ENCODE data around the gene ISYNA1. TPM values are rescaled to one million over a fixed set of nuclear protein-coding genes. Genes with fewer than 3 reads are reported as not detected.
A peak's percentile ranks its signal among the peaks of the same experiment; 100 is the strongest.

Gene ISYNA1
- total RNA-seq, 5 donors from 2014 or later (not counting 1 experiment from before 2014, with no cell fraction given): 38.3 to 59.8 (median 55.0) TPM

DNA sequence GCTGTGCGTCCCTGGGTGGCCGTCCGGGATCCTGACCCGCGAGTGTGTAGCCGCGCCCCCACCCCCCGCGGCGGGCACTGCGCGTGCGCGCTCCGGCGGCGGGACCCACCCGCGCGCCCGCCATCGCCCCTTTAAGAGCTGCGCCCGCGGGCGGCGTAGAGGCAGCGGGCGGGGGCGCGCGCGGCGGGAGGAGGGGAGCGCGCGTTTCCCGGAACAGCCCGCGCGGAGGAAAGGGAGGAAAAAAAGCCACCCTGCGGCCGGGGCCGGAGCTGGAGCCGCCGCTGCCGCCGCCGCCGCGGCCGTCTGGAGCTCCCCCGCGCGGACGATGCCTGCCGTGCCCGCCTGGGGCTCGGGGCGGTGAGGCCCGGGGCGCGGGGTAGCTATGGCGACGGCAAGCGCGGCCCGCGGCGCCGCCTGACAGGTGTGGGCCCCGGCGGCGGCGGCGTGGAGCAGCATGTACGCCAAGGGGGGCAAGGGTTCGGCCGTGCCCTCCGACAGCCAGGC lies 18.7 kb downstream of the ISYNA1 start, which contains the start of gene SSBP4:
TSS of gene SSBP4 (plus strand) at position 204 of the 504 bp plus-strand sequence. CDS start at position 455, 251 bp downstream.
- Mint-ChIP-seq H3K36me3 (no peaks in the 10 kb centered on the region), H3K9me3 (no peaks in the 10 kb centered on the region), H3K4me1 (peaks cover 72 to 85% (median 84%) of the 10 kb centered on the region in 3 donors), H3K4me3 (peak within 1 kb of the TSS; percentile 83 to 92 (median 89)), H3K27ac (peak within 1 kb of the TSS; percentile 90 to 95), H3K27me3 (peaks cover 17 to 20% of the 10 kb centered on the region in 2 donors)
- peaks cover 47 to 94% of the 10 kb centered on the region in 2 experiments for H3K4me1 ChIP-seq (ENCODE audit: control insufficient read depth in 1 of 2, extremely low read depth in 1 of 2, insufficient read depth in 2 of 2, low read length in 2 of 2)
- no peaks in the 10 kb centered on the region for H3K9me3 ChIP-seq
- H3K27ac ChIP-seq (ENCODE audit: low read length): peak within 1 kb of the TSS; percentile 68
- H3K36me3 ChIP-seq (ENCODE audit: control insufficient read depth in 2 of 2, extremely low read depth in 1 of 2, insufficient read depth in 1 of 2, low read length in 1 of 2): no peaks in the 10 kb centered on the region
- DNase-seq (peak in 34 of 35 experiments; percentile 43 to 83 (median 60)), ATAC-seq (replicated peaks in 1 of 4) (peak; percentile 63 to 69 (median 65))
- POLR2A ChIA-PET: interaction anchor here in 1 of 2 donors (1.0 kb wide), 1 partner anchor 138 kb away, joined by 5 read pairs; the partner anchor contains the start of gene JUND
- under 1% methylated on average over 80 of the region's 80 CpGs for WGBS (ENCODE audit: insufficient coverage)
- H3K4me3 ChIP-seq (ENCODE audit: control insufficient read depth in 1 of 2, extremely low read depth in 1 of 2, low read length in 1 of 2): peak within 1 kb of the TSS; percentile 55 to 77
- CTCF ChIA-PET: interaction anchor here (0.6 to 1.2 kb wide), 5 partner anchors 9 to 413 kb away, joined by 3 to 4 read pairs (median 3); partner anchors contain the start of genes KXD1 (in 1 of the 2) and UPF1 (in 1 of the 2)
- peaks cover 0 to 44% of the 10 kb centered on the region in 2 experiments for H3K27me3 ChIP-seq (replicated peaks in 1 of 2; ENCODE audit: control insufficient read depth in 2 of 2, extremely low read depth in 1 of 2, insufficient read depth in 2 of 2, low read length in 1 of 2)

DNA sequence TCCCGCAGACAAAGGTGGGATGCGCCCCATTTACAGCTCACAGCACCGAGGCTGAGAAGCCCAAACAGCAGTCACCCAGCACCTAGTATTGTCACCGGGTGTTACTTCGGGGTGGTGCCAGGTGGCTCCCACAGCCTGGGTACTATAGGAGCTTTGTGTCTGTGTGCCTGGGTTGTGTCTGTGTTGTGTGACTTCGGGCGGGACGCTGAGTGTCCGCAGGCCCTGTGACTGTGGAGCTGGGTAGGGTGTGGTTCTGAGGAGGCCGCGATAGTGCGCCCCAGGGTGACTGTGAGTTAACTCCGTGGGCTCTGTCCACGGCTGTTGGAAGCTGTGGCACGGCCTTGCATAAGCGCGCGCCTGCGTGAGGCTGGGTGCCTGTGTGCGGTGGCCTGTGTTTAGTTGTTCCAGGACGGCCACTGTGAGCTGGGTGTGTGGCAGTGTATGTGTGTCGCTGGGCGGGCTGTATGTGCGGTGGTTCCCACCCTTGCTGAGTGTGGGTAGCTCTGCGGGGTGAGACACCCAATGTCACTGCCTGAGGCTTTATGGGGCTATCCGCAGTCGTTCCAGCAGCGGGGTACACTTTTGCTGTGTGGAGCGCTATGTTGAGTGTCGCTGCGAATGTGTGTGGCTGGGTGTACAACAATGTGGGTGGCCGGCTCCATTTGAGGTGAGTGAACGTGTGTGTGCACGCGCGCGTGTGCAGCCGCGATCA lies 19.3 kb downstream of the ISYNA1 start:
- no peaks in the 10 kb centered on the region for H3K36me3 ChIP-seq (ENCODE audit: control insufficient read depth in 2 of 2, extremely low read depth in 1 of 2, insufficient read depth in 1 of 2, low read length in 1 of 2)
- peak; percentile 21 to 44 (median 32) for ATAC-seq (replicated peaks in 1 of 4)
- H3K4me1 ChIP-seq (ENCODE audit: control insufficient read depth in 1 of 2, extremely low read depth in 1 of 2, insufficient read depth in 2 of 2, low read length in 2 of 2): peaks cover 43 to 92% of the 10 kb centered on the region in 2 experiments
- peaks cover 68 to 82% (median 82%) of the 10 kb centered on the region in 3 donors for H3K4me1 Mint-ChIP-seq
- DNase-seq: peak in 14 of 35 experiments; percentile 23 to 71 (median 47)
- WGBS (ENCODE audit: insufficient coverage): 10% methylated on average over 39 of the region's 39 CpGs
- H3K4me3 Mint-ChIP-seq: peak overlapping the region; percentile 77 to 89 (median 81)
- peak overlapping the region; percentile 66 for H3K27ac ChIP-seq (ENCODE audit: low read length)
- H3K4me3 ChIP-seq (ENCODE audit: control insufficient read depth in 1 of 2, extremely low read depth in 1 of 2, low read length in 1 of 2): peak overlapping the region; percentile 2 to 45
- peaks cover 18 to 20% of the 10 kb centered on the region in 2 donors for H3K27me3 Mint-ChIP-seq
- no peaks in the 10 kb centered on the region for H3K36me3 Mint-ChIP-seq
- no peaks in the 10 kb centered on the region for H3K9me3 Mint-ChIP-seq
- H3K27me3 ChIP-seq (replicated peaks in 1 of 2; ENCODE audit: control insufficient read depth in 2 of 2, extremely low read depth in 1 of 2, insufficient read depth in 2 of 2, low read length in 1 of 2): peaks cover 0 to 46% of the 10 kb centered on the region in 2 experiments
- POLR2A ChIA-PET: interaction anchor here in 1 of 2 donors (1.0 kb wide), 1 partner anchor 137 kb away, joined by 5 read pairs; the partner anchor contains the start of gene JUND
- H3K9me3 ChIP-seq: no peaks in the 10 kb centered on the region
- CTCF ChIA-PET: interaction anchor here in 1 of 2 donors (0.6 to 1.2 kb wide), 4 partner anchors 30 to 414 kb away, joined by 3 to 4 read pairs (median 3); partner anchors contain the start of genes KXD1 and UPF1
- peak overlapping the region; percentile 77 to 88 for H3K27ac Mint-ChIP-seq

DNA sequence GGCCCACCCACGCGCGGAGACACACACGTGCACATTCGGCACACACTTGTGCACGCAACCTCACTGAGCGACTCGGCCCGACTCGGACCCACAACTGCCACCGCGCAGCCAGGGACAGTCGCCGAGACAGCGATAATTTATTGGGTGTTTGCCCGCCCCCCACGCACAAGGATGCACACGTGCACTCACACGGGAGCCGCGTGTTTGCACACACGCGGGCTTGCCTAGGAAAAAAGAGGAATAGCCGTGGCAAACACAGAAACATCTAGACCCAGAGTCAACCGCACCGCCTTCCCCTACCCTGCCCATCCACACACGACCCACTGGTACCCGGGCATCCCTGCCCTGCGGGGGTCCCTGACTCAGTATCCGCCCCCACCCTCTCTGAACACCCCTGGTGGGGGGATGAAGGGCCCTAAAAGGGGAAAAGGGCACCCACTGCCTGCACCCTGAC lies 19.9 kb downstream of the ISYNA1 start:
- ATAC-seq (replicated peaks in 1 of 4): no peak
- Mint-ChIP-seq H3K27ac (peak overlapping the region; percentile 77 to 88), H3K4me1 (peaks cover 64 to 79% (median 76%) of the 10 kb centered on the region in 3 donors), H3K9me3 (no peaks in the 10 kb centered on the region), H3K27me3 (peaks cover 18 to 20% of the 10 kb centered on the region in 2 donors), H3K36me3 (no peaks in the 10 kb centered on the region), H3K4me3 (peak overlapping the region; percentile 77 to 89 (median 81))
- 3% methylated on average over 23 of the region's 30 CpGs for WGBS (ENCODE audit: insufficient coverage)
- no peaks in the 10 kb centered on the region for H3K36me3 ChIP-seq (ENCODE audit: control insufficient read depth in 2 of 2, extremely low read depth in 1 of 2, insufficient read depth in 1 of 2, low read length in 1 of 2)
- no peaks in the 10 kb centered on the region for H3K9me3 ChIP-seq
- CTCF ChIA-PET: no interaction called here
- peak overlapping the region; percentile 66 for H3K27ac ChIP-seq (ENCODE audit: low read length)
- peaks cover 0 to 46% of the 10 kb centered on the region in 2 experiments for H3K27me3 ChIP-seq (replicated peaks in 1 of 2; ENCODE audit: control insufficient read depth in 2 of 2, extremely low read depth in 1 of 2, insufficient read depth in 2 of 2, low read length in 1 of 2)
- peak overlapping the region; percentile 2 to 10 for H3K4me3 ChIP-seq (ENCODE audit: control insufficient read depth in 1 of 2, extremely low read depth in 1 of 2, low read length in 1 of 2)
- POLR2A ChIA-PET: no interaction called here
- peaks cover 40 to 86% of the 10 kb centered on the region in 2 experiments for H3K4me1 ChIP-seq (ENCODE audit: control insufficient read depth in 1 of 2, extremely low read depth in 1 of 2, insufficient read depth in 2 of 2, low read length in 2 of 2)
- peak in 1 of 35 experiments; percentile 49 for DNase-seq

GRCh38 chr19:18417250-18418028 lies 20.5 kb downstream of the ISYNA1 start:
- Histone ChIP-seq H3K9me3 (no peaks in the 10 kb centered on the region), H3K27me3 (replicated peaks in 1 of 2; ENCODE audit: control insufficient read depth in 2 of 2, extremely low read depth in 1 of 2, insufficient read depth in 2 of 2, low read length in 1 of 2) (peaks cover 0 to 52% of the 10 kb centered on the region in 2 experiments), H3K4me1 (ENCODE audit: control insufficient read depth in 1 of 2, extremely low read depth in 1 of 2, insufficient read depth in 2 of 2, low read length in 2 of 2) (peaks cover 34 to 80% of the 10 kb centered on the region in 2 experiments), H3K27ac (ENCODE audit: low read length) (peak overlapping the region; percentile 66), H3K36me3 (ENCODE audit: control insufficient read depth in 2 of 2, extremely low read depth in 1 of 2, insufficient read depth in 1 of 2, low read length in 1 of 2) (no peaks in the 10 kb centered on the region), H3K4me3 (ENCODE audit: control insufficient read depth in 1 of 2, extremely low read depth in 1 of 2, low read length in 1 of 2) (peak overlapping the region; percentile 40 to 58)
- WGBS (ENCODE audit: insufficient coverage): 0% methylated on average over 37 of the region's 53 CpGs
- Mint-ChIP-seq H3K4me3 (peak overlapping the region; percentile 77 to 89 (median 81)), H3K27ac (peak overlapping the region; percentile 48 to 88), H3K36me3 (no peaks in the 10 kb centered on the region), H3K9me3 (no peaks in the 10 kb centered on the region), H3K27me3 (peaks cover 23 to 24% of the 10 kb centered on the region in 2 donors), H3K4me1 (peaks cover 58 to 73% (median 70%) of the 10 kb centered on the region in 3 donors)
- ATAC-seq (replicated peaks in 1 of 4): no peak
- peak in 1 of 35 experiments; percentile 49 for DNase-seq
- CTCF ChIA-PET: interaction anchor here in 1 of 2 donors (0.6 kb wide), 2 partner anchors 177 to 328 kb away, joined by 4 read pairs; no protein-coding TSS in a partner anchor
- POLR2A ChIA-PET: interaction anchor here (0.6 to 0.9 kb wide), 2 partner anchors 11 to 138 kb away, joined by 3 to 4 read pairs; no protein-coding TSS in a partner anchor

GRCh38 chr19:18416778-18417249 lies 21.1 kb downstream of the ISYNA1 start:
- CTCF ChIA-PET: interaction anchor here in 1 of 2 donors (0.6 kb wide), 2 partner anchors 176 to 328 kb away, joined by 4 read pairs; no protein-coding TSS in a partner anchor
- WGBS (ENCODE audit: insufficient coverage): 1% methylated on average over 36 of the region's 44 CpGs
- Mint-ChIP-seq H3K36me3 (no peaks in the 10 kb centered on the region), H3K27me3 (peaks cover 23 to 24% of the 10 kb centered on the region in 2 donors), H3K4me1 (peaks cover 52 to 66% (median 64%) of the 10 kb centered on the region in 3 donors), H3K27ac (peak overlapping the region in 1 of 2 donors; percentile 48), H3K4me3 (peak overlapping the region; percentile 67 to 89 (median 74)), H3K9me3 (no peaks in the 10 kb centered on the region)
- DNase-seq (peak in 27 of 35 experiments; percentile 33 to 83 (median 50)), ATAC-seq (replicated peaks in 1 of 4) (peak in 1 of 4 experiments; percentile 28)
- POLR2A ChIA-PET: interaction anchor here (0.6 to 0.9 kb wide), 2 partner anchors 12 to 139 kb away, joined by 3 to 4 read pairs; no protein-coding TSS in a partner anchor
- Histone ChIP-seq H3K9me3 (no peaks in the 10 kb centered on the region), H3K27ac (ENCODE audit: low read length) (peak overlapping the region; percentile 58), H3K4me3 (ENCODE audit: control insufficient read depth in 1 of 2, extremely low read depth in 1 of 2, low read length in 1 of 2) (peak overlapping the region; percentile 40 to 58), H3K36me3 (ENCODE audit: control insufficient read depth in 2 of 2, extremely low read depth in 1 of 2, insufficient read depth in 1 of 2, low read length in 1 of 2) (no peaks in the 10 kb centered on the region), H3K27me3 (replicated peaks in 1 of 2; ENCODE audit: control insufficient read depth in 2 of 2, extremely low read depth in 1 of 2, insufficient read depth in 2 of 2, low read length in 1 of 2) (peaks cover 0 to 53% of the 10 kb centered on the region in 2 experiments), H3K4me1 (ENCODE audit: control insufficient read depth in 1 of 2, extremely low read depth in 1 of 2, insufficient read depth in 2 of 2, low read length in 2 of 2) (peaks cover 29 to 73% of the 10 kb centered on the region in 2 experiments)

All from T-cell (primary cell).